SH-SY5Y (cell line): ENCODE results near the gene PRSS56.

Experiments used
- GATA2 ChIP-seq: IDR thresholded peaks from 2 replicates; pipeline ENCODE4 v1.6.1; 2011; ENCODE audit warnings: mild to moderate bottlenecking, low read depth, low read length
- GATA3 ChIP-seq: IDR thresholded peaks from 2 replicates; pipeline ENCODE4 v1.6.1; 2011; ENCODE audit warnings: low read depth, mild to moderate bottlenecking, low read length, moderate library complexity

GRCh38 chr2:232485757-232486557 is 34.2 kb upstream of the PRSS56 start:
- TF ChIP-seq GATA3 (no peak), GATA2 (no peak)
